ENCODE measurements around the gene ELOB. TPM values are rescaled to one million over a fixed set of nuclear protein-coding genes. Genes with fewer than 3 reads are reported as not detected.

The ELOB gene
- total RNA-seq, 2 donors from 2014 or later = 264 to 272 TPM

DNA sequence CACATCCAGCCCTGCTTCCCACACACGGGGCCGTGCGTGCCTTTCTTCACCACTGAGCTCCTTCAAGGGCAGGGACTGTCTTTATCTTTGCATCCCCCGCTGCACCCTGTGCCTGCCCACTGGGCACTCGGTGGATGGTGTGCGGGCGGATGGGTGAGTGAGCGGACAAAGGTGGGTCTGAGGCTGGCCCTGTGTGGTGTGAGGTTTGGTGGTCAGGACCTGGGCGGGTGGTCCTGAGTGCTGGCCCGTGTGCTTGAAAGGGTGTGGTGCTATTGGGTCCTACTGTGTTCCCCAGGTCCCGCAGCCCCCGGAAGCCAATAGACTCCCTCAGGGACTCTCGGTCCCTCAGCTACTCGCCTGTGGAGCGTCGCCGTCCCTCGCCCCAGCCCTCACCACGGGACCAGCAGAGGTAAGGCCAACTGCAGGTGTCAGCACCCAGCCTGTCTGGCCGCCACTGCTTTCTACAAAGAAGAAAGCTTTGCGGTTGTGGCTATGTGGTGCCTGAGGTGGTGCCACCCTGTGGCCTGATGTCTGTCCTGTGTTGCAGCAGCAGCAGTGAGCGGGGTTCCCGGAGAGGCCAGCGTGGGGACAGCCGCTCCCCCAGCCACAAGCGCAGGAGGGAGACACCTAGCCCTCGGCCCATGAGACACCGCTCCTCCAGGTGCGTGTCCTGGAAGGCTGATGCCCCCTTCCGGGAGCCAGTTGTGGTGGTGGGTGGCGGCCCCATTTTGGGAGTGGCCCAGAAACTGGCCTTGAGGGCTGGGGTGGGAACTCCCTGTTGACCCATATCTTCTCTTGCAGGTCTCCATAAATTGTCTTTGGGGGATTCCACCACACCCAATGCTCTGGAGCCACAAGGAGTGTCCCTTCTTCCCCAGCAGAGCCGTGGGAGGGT is 6.8 kb downstream of the ELOB start:
- Mint-ChIP-seq H3K27ac (peak overlapping the region; percentile 86), H3K4me1 (no peaks in the 10 kb centered on the region), H3K36me3 (ENCODE audit: low read depth) (peaks cover 87% of the 10 kb centered on the region), H3K27me3 (ENCODE audit: insufficient read depth) (no peaks in the 10 kb centered on the region), H3K9me3 (peaks cover 7% of the 10 kb centered on the region), H3K4me3 (no peak overlapping the region)
- H3K27me3 ChIP-seq (ENCODE audit: control insufficient read depth, insufficient read depth, low read length, poor library complexity, severe bottlenecking) = no peaks in the 10 kb centered on the region
- no peak overlapping the region for H3K4me3 ChIP-seq (ENCODE audit: low read length)
- H3K9me3 ChIP-seq (ENCODE audit: control insufficient read depth, low read length) = no peaks in the 10 kb centered on the region
- H3K4me1 ChIP-seq (ENCODE audit: control insufficient read depth, insufficient read depth, low read length) = peaks cover 3% of the 10 kb centered on the region
- H3K27ac ChIP-seq (ENCODE audit: low read depth, low read length) = peak overlapping the region; percentile 36
- DNase-seq = peak; percentile 73
- peaks cover 96% of the 10 kb centered on the region for H3K36me3 ChIP-seq (ENCODE audit: control insufficient read depth, insufficient read depth, low read length)
- 95 to 98% methylated on average over 18 to 32 of the region's 32 CpGs for WGBS, 2 experiments (ENCODE audit: insufficient coverage in 1 of 2, insufficient read length in 1 of 2)
- TF ChIP-seq, protein P1, sequence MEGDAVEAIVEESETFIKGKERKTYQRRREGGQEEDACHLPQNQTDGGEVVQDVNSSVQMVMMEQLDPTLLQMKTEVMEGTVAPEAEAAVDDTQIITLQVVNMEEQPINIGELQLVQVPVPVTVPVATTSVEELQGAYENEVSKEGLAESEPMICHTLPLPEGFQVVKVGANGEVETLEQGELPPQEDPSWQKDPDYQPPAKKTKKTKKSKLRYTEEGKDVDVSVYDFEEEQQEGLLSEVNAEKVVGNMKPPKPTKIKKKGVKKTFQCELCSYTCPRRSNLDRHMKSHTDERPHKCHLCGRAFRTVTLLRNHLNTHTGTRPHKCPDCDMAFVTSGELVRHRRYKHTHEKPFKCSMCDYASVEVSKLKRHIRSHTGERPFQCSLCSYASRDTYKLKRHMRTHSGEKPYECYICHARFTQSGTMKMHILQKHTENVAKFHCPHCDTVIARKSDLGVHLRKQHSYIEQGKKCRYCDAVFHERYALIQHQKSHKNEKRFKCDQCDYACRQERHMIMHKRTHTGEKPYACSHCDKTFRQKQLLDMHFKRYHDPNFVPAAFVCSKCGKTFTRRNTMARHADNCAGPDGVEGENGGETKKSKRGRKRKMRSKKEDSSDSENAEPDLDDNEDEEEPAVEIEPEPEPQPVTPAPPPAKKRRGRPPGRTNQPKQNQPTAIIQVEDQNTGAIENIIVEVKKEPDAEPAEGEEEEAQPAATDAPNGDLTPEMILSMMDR (conservative IDR thresholded peaks at IDR 0.05) = peak; percentile 55
- no peak overlapping the region for H3K9ac ChIP-seq (ENCODE audit: extremely low read depth, low read length, poor library complexity, severe bottlenecking)

DNA sequence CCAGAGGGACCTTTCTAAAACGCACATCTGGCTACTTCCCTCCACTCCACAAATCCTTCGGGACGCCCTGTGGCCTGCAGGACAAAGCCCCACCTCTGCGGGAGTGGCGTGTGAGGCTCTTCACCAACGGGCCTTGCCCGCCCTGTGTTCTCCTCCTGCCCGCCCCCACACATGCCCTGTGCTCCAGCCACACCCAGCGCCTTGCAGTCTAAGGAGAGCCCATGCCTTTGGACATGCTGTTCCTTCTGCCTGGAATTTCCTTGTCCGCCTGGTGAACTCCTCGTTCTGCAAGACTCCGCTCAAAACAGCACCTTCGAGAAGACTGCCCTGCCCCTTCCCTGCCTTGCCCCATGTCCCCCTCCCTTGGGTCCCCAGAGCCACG is 7.4 kb downstream of the ELOB start:
- no peak overlapping the region for H3K4me3 ChIP-seq (ENCODE audit: low read length)
- Mint-ChIP-seq H3K4me3 (no peak overlapping the region), H3K4me1 (no peaks in the 10 kb centered on the region), H3K27me3 (ENCODE audit: insufficient read depth) (no peaks in the 10 kb centered on the region), H3K27ac (peak overlapping the region; percentile 29), H3K36me3 (ENCODE audit: low read depth) (peaks cover 90% of the 10 kb centered on the region), H3K9me3 (peaks cover 7% of the 10 kb centered on the region)
- peaks cover 96% of the 10 kb centered on the region for H3K36me3 ChIP-seq (ENCODE audit: control insufficient read depth, insufficient read depth, low read length)
- peaks cover 3% of the 10 kb centered on the region for H3K4me1 ChIP-seq (ENCODE audit: control insufficient read depth, insufficient read depth, low read length)
- H3K27ac ChIP-seq (ENCODE audit: low read depth, low read length) = no peak overlapping the region
- TF ChIP-seq, protein P1 (conservative IDR thresholded peaks at IDR 0.05) = no peak
- peak; percentile 49 for DNase-seq
- 93 to 96% methylated on average over 13 to 14 of the region's 14 CpGs for WGBS, 2 experiments (ENCODE audit: insufficient coverage in 1 of 2, insufficient read length in 1 of 2)
- H3K9me3 ChIP-seq (ENCODE audit: control insufficient read depth, low read length) = peaks cover 5% of the 10 kb centered on the region
- H3K27me3 ChIP-seq (ENCODE audit: control insufficient read depth, insufficient read depth, low read length, poor library complexity, severe bottlenecking) = no peaks in the 10 kb centered on the region
- no peak overlapping the region for H3K9ac ChIP-seq (ENCODE audit: extremely low read depth, low read length, poor library complexity, severe bottlenecking)

DNA sequence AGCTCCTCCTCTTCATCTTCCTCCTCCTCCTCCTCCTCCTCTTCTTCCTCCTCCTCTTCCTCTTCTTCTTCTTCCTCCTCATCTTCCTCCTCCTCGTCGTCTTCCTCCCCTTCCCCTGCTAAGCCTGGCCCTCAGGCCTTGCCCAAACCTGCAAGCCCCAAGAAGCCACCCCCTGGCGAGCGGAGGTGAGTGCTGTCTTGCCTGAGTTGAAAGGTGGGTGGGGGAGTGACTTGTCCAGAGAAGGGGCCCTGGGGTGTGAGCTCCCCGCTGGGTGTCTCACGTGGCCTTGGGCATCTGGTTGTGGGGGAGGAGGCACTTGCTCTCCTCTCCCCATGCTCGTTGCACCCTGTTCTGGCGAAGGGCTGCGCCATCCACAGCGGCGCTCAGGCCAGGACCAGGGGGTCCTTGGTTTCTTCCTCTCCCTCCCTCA is 8.0 kb downstream of the ELOB start:
- Histone ChIP-seq H3K36me3 (ENCODE audit: control insufficient read depth, insufficient read depth, low read length) (peaks cover 96% of the 10 kb centered on the region), H3K27ac (ENCODE audit: low read depth, low read length) (peak overlapping the region; percentile 32), H3K9me3 (ENCODE audit: control insufficient read depth, low read length) (peaks cover 11% of the 10 kb centered on the region), H3K4me3 (ENCODE audit: low read length) (no peak overlapping the region), H3K27me3 (ENCODE audit: control insufficient read depth, insufficient read depth, low read length, poor library complexity, severe bottlenecking) (no peaks in the 10 kb centered on the region), H3K4me1 (ENCODE audit: control insufficient read depth, insufficient read depth, low read length) (peaks cover 3% of the 10 kb centered on the region), H3K9ac (ENCODE audit: extremely low read depth, low read length, poor library complexity, severe bottlenecking) (no peak overlapping the region)
- WGBS, 2 experiments (ENCODE audit: insufficient coverage in 1 of 2, insufficient read length in 1 of 2) = 80 to 97% methylated on average over 2 to 11 of the region's 11 CpGs
- Mint-ChIP-seq H3K36me3 (ENCODE audit: low read depth) (peaks cover 90% of the 10 kb centered on the region), H3K27ac (peak overlapping the region; percentile 48), H3K9me3 (peaks cover 7% of the 10 kb centered on the region), H3K4me1 (no peaks in the 10 kb centered on the region), H3K27me3 (ENCODE audit: insufficient read depth) (no peaks in the 10 kb centered on the region), H3K4me3 (no peak overlapping the region)
- TF ChIP-seq, protein P1 (conservative IDR thresholded peaks at IDR 0.05) = no peak
- no peak for DNase-seq

Measured in endodermal cell (in vitro differentiated cells).